Muscle of leg (tissue), 11 donors: ENCODE measurements around the gene LMAN1L. TPM values are rescaled to one million over a fixed set of nuclear protein-coding genes. Genes with fewer than 3 reads are reported as not detected.

Source experiments
- DNase-seq: peaks from one replicate; pipeline ENCODE4 v3.0.0; 2013
- H3K27ac ChIP-seq: one replicate; pipeline ENCODE4 v1.5.1; 2013; ENCODE audit warnings: mild to moderate bottlenecking, low read length, control low read depth
- H3K27me3 ChIP-seq: one replicate; pipeline ENCODE4 v1.6.1; 2013; ENCODE audit warnings: low read length; ENCODE audit not compliant: control insufficient read depth, insufficient read depth
- H3K36me3 ChIP-seq: one replicate; pipeline ENCODE4 v1.6.1; 2013; ENCODE audit warnings: low read length; ENCODE audit not compliant: control insufficient read depth, insufficient read depth
- H3K4me1 ChIP-seq: one replicate; pipeline ENCODE4 v1.6.1; 2013; ENCODE audit warnings: low read length; ENCODE audit not compliant: control insufficient read depth, insufficient read depth
- H3K4me3 ChIP-seq: one replicate; pipeline ENCODE4 v1.5.1; 2013; ENCODE audit warnings: low read length, control low read depth
- H3K9me3 ChIP-seq: replicated peaks from 2 replicates; pipeline ENCODE4 v1.6.1; 2013; ENCODE audit warnings: low read depth, low read length; ENCODE audit not compliant: control insufficient read depth
- WGBS: methylation state at CpG from one replicate; pipeline ENCODE4 v1.1.5; 2013; ENCODE audit warnings: missing lambda C conversion rate; ENCODE audit not compliant: insufficient coverage; 5-methylcytosine and 5-hydroxymethylcytosine counted together
- polyA plus RNA-seq, 8 donors: library from polyadenylated mRNA; unstranded; fragments of 120-200 nt; gene quantifications; one replicate each; pipeline versions ENCODE4 v1.2.1 to v1.2.3, GENCODE V29; 2013; ENCODE audit warnings: inconsistent platforms in 1 of 8, low replicate concordance in 1 of 8; ENCODE audit not compliant: insufficient read length in 8 of 8, insufficient read depth in 1 of 8
- total RNA-seq: library from RNA; stranded (reverse); fragments of 120-200 nt; gene quantifications from one replicate; pipeline ENCODE4 v1.2.4, GENCODE V29; 2013

The LMAN1L gene
- total and polyA plus RNA-seq, 9 donors = 0.04 to 0.27 (median 0.22) TPM; not detected in 6

- Histone ChIP-seq H3K4me3 (no peak overlapping the region), H3K36me3 (peaks cover 58% of the 10 kb centered on the region), H3K9me3 (no peaks in the 10 kb centered on the region), H3K4me1 (no peaks in the 10 kb centered on the region), H3K27me3 (no peaks in the 10 kb centered on the region), H3K27ac (no peak overlapping the region)
- 88% methylated on average over 22 of the region's 31 CpGs for WGBS
- DNase-seq = no peak
These were observed 9.7 kb upstream of the LMAN1L start for GRCh38 chr15:74802862-74803447.

- 50% methylated on average over 6 of the region's 6 CpGs for WGBS
- no peak for DNase-seq
- peaks cover 43% of the 10 kb centered on the region for H3K36me3 ChIP-seq
- no peak overlapping the region for H3K27ac ChIP-seq
- no peaks in the 10 kb centered on the region for H3K9me3 ChIP-seq
- no peaks in the 10 kb centered on the region for H3K4me1 ChIP-seq
- no peaks in the 10 kb centered on the region for H3K27me3 ChIP-seq
- no peak overlapping the region for H3K4me3 ChIP-seq
These were observed 7.7 kb upstream of the LMAN1L start for GRCh38 chr15:74804935-74805334.

GRCh38 chr15:74807282-74807681 is 5.4 kb upstream of the LMAN1L start:
- Histone ChIP-seq H3K9me3 (no peaks in the 10 kb centered on the region), H3K4me1 (no peaks in the 10 kb centered on the region), H3K36me3 (peaks cover 20% of the 10 kb centered on the region), H3K27ac (no peak overlapping the region), H3K4me3 (no peak overlapping the region), H3K27me3 (no peaks in the 10 kb centered on the region)
- DNase-seq = no peak
- WGBS = 63% methylated on average over 5 of the region's 5 CpGs

GRCh38 chr15:74808078-74808839 is 4.4 kb upstream of the LMAN1L start:
- 72% methylated on average over 16 of the region's 18 CpGs for WGBS
- H3K27me3 ChIP-seq = peaks cover 2% of the 10 kb centered on the region
- H3K27ac ChIP-seq = no peak overlapping the region
- no peaks in the 10 kb centered on the region for H3K9me3 ChIP-seq
- H3K4me3 ChIP-seq = no peak overlapping the region
- DNase-seq = no peak
- H3K4me1 ChIP-seq = peaks cover 2% of the 10 kb centered on the region
- H3K36me3 ChIP-seq = peaks cover 10% of the 10 kb centered on the region

- Histone ChIP-seq H3K4me3 (no peak overlapping the region), H3K9me3 (no peaks in the 10 kb centered on the region), H3K4me1 (peaks cover 2% of the 10 kb centered on the region), H3K27me3 (peaks cover 2% of the 10 kb centered on the region), H3K27ac (no peak overlapping the region), H3K36me3 (peaks cover 4% of the 10 kb centered on the region)
- DNase-seq = no peak
- WGBS = 51% methylated on average over 3 of the region's 4 CpGs
These were observed 3.8 kb upstream of the LMAN1L start for GRCh38 chr15:74808840-74809229.

- no peak overlapping the region for H3K4me3 ChIP-seq
- H3K36me3 ChIP-seq = peaks cover under 1% of the 10 kb centered on the region
- no peaks in the 10 kb centered on the region for H3K9me3 ChIP-seq
- H3K27ac ChIP-seq = no peak overlapping the region
- DNase-seq = no peak
- H3K4me1 ChIP-seq = peaks cover 2% of the 10 kb centered on the region
- peaks cover 2% of the 10 kb centered on the region for H3K27me3 ChIP-seq
- WGBS = 78% methylated on average over 5 of the region's 5 CpGs
These were observed 3.4 kb upstream of the LMAN1L start for GRCh38 chr15:74809242-74809641.

- WGBS = no CpG with 5 or more reads among the region's 3 CpGs
- Histone ChIP-seq H3K9me3 (no peaks in the 10 kb centered on the region), H3K4me3 (no peak overlapping the region), H3K27ac (no peak overlapping the region), H3K36me3 (no peaks in the 10 kb centered on the region), H3K27me3 (peaks cover 2% of the 10 kb centered on the region), H3K4me1 (peaks cover 2% of the 10 kb centered on the region)
- no peak for DNase-seq
These were observed 2.7 kb upstream of the LMAN1L start for GRCh38 chr15:74809956-74810355.

GRCh38 chr15:74815121-74815934 is 2.7 kb downstream of the LMAN1L start:
- Histone ChIP-seq H3K9me3 (no peaks in the 10 kb centered on the region), H3K27ac (no peak overlapping the region), H3K27me3 (peaks cover 7% of the 10 kb centered on the region), H3K4me3 (no peak overlapping the region), H3K4me1 (peaks cover 4% of the 10 kb centered on the region), H3K36me3 (no peaks in the 10 kb centered on the region)
- no peak for DNase-seq
- 79% methylated on average over 7 of the region's 10 CpGs for WGBS

GRCh38 chr15:74815961-74816360 is 3.3 kb downstream of the LMAN1L start:
- Histone ChIP-seq H3K27me3 (peaks cover 7% of the 10 kb centered on the region), H3K9me3 (no peaks in the 10 kb centered on the region), H3K4me3 (no peak overlapping the region), H3K36me3 (no peaks in the 10 kb centered on the region), H3K4me1 (peaks cover 4% of the 10 kb centered on the region), H3K27ac (no peak overlapping the region)
- 82% methylated on average over 12 of the region's 15 CpGs for WGBS
- no peak for DNase-seq
